GM18498 (cell line): ENCODE results near the gene KIAA1191.
"Not testable (repeated sequence)": the region's sequence is repeated elsewhere in the genome, so short reads cannot be mapped to it uniquely, and the experiment has no call there.

ENCODE experiments used
- ATAC-seq: cut with Tn5 transposase; IDR thresholded peaks from one replicate; pipeline ENCODE4 v1.9.1; 2021; ENCODE audit warnings: mild to moderate bottlenecking, moderate library complexity; ENCODE audit not compliant: unreplicated experiment

Gene KIAA1191

GRCh38 chr5:176317534-176318374 lies 43.8 kb downstream of the KIAA1191 start:
- no peak for ATAC-seq

- ATAC-seq = not testable (repeated sequence)
Measured at GRCh38 chr5:176305356-176305755, 56.2 kb downstream of the KIAA1191 start.
